Lower leg skin (tissue), 3 donors: Measurements from ENCODE around the gene TPRA1.

ENCODE experiments used
- POLR2A ChIP-seq, 2 donors: fragments of 450-650 bp; IDR thresholded peaks; one replicate each; pipeline ENCODE4 v1.6.1; 2016 to 2017; ENCODE audit warnings: antibody characterized with exemption in 2 of 2, mild to moderate bottlenecking in 1 of 2, moderate library complexity in 1 of 2
- TF ChIP-seq, protein P1 (sequence below), 3 donors: fragments of 450-650 bp; IDR thresholded peaks; one replicate each; pipeline ENCODE4 v1.5.1; 2016; ENCODE audit warnings: antibody characterized with exemption in 3 of 3, mild to moderate bottlenecking in 3 of 3, moderate library complexity in 2 of 3

DNA sequence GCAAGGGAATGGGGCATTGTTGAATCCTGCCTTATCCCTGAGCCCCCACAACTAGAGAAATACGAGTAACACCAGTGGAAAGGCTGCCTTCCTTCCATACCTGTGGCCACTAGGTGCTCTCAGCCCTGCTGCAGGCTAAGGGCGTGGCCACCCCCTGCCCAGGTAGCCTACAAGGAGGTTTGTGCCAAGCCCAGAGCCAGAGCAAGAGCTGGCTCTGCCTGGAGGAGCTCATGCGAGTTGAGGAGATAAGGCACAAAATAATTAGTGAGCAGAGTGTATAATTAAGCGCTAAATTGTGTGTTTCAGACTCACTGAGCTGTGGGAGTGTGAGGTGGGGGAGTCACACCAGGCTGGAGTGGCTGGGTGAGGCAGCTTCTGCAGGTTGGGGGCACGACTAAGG lies 49.2 kb downstream of the TPRA1 start:
- no peak for TF ChIP-seq POLR2A (IDR thresholded peaks at IDR 0.05)
- TF ChIP-seq, protein P1, sequence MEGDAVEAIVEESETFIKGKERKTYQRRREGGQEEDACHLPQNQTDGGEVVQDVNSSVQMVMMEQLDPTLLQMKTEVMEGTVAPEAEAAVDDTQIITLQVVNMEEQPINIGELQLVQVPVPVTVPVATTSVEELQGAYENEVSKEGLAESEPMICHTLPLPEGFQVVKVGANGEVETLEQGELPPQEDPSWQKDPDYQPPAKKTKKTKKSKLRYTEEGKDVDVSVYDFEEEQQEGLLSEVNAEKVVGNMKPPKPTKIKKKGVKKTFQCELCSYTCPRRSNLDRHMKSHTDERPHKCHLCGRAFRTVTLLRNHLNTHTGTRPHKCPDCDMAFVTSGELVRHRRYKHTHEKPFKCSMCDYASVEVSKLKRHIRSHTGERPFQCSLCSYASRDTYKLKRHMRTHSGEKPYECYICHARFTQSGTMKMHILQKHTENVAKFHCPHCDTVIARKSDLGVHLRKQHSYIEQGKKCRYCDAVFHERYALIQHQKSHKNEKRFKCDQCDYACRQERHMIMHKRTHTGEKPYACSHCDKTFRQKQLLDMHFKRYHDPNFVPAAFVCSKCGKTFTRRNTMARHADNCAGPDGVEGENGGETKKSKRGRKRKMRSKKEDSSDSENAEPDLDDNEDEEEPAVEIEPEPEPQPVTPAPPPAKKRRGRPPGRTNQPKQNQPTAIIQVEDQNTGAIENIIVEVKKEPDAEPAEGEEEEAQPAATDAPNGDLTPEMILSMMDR (IDR thresholded peaks at IDR 0.05), result no peak
